Measurements from ENCODE around the gene ZMAT5. TPM values are rescaled to one million over a fixed set of nuclear protein-coding genes. Genes with fewer than 3 reads are reported as not detected.

Gene ZMAT5
- total RNA-seq, 5 donors from 2014 or later (not counting 1 experiment from before 2014, with no cell fraction given) = 11.2 to 23.1 (median 21.1) TPM

DNA sequence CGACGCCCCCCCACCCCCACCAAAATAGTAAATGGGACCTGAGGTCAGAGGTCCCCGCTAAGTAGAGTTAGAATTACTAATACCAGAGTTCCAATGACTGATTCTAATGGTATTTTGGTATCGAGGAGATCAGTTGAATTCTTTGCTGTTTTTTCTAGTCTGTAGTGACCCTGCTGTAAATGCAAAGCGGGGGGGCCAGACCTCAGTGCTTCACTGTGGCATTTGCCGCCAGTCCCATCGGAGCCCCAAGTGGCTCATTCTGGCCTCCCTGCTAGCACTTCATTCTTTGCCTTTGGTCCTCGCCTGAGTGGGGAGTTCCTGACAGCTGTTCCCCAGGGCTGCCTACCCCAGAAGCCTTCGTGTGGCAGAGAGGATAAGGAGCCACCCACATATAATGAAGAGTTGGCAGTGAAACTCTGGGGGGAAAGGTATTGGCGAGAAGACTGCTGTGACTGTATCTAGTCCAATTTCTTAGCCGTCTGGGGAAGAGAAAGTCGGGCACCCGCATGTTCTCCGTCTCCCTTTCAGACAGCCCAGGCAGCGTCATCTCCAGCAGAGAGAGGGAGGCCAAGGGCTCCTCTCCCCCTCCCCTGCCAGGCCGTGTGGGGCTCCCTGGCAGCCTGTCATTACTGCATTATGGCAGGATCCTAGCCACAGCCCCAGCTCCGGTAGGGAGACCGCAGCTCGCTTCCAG, 66.5 kb downstream of the ZMAT5 start:
- Mint-ChIP-seq H3K27me3 (peaks cover 3 to 4% of the 10 kb centered on the region in 2 donors), H3K4me3 (no peak overlapping the region)

DNA sequence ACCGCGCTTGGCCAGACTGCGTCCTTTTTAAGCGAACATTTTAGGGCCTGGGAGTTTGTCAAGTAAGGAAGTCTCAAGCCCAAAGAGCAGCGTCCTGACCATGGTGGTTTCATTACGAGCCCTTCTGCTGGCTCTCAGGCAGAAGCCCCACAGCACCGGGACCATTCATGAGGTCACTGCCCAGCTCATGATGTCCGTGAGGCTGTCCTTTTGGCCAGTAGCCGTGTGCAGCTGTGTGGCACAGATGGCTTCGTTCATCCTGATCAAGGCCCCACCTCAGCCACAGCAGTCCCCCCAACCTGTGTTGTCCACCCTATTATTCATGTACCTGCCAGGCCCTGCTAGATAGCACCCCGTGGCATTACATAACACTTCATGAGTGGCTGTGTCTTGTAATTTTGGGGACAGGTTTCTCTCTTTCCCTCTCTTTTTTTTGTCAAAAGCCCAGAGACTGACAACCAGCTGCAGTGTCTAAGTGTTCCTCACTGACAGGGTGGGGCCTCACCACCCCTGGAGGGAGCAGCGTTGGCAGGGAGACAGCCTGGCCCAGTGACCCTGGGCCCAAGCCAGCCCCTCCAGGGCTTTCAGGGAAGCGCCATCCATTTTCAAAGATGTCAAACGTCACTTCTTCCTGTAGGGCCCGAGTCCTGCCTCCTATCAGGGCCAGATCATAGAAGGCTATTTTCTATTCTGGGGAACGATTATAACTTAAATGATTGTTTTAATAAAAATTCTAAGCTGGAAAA, 68.8 kb downstream of the ZMAT5 start:
- Histone ChIP-seq H3K36me3 (ENCODE audit: control insufficient read depth in 2 of 2, extremely low read depth in 1 of 2, insufficient read depth in 1 of 2, low read length in 1 of 2) (peaks cover 0 to 23% of the 10 kb centered on the region in 2 donors), H3K27me3 (replicated peaks in 1 of 2; ENCODE audit: control insufficient read depth in 2 of 2, extremely low read depth in 1 of 2, insufficient read depth in 2 of 2, low read length in 1 of 2) (peaks cover 0 to 14% of the 10 kb centered on the region in 2 experiments)

More for the DNA sequence above, 66.5 kb downstream of the ZMAT5 start:
- no peaks in the 10 kb centered on the region for H3K9me3 ChIP-seq
- ChIA-PET CTCF (interaction anchor here in 1 of 2 donors (0.6 kb wide), 1 partner anchor 159 kb away, joined by 3 read pairs; no protein-coding TSS in a partner anchor), POLR2A (no interaction called here)
- H3K36me3 ChIP-seq (ENCODE audit: control insufficient read depth in 2 of 2, extremely low read depth in 1 of 2, insufficient read depth in 1 of 2, low read length in 1 of 2) = peaks cover 0 to 5% of the 10 kb centered on the region in 2 donors
- DNase-seq (no peak), ATAC-seq (replicated peaks in 1 of 4) (peak in 1 of 4 experiments; percentile 7)
- no peak overlapping the region for H3K4me3 ChIP-seq (ENCODE audit: control insufficient read depth in 1 of 2, extremely low read depth in 1 of 2, low read length in 1 of 2)
- WGBS (ENCODE audit: insufficient coverage) = 89% methylated on average over 12 of the region's 19 CpGs
- no peak overlapping the region for H3K27ac ChIP-seq (ENCODE audit: low read length)
- H3K4me1 Mint-ChIP-seq = peaks cover 12 to 26% (median 22%) of the 10 kb centered on the region in 3 donors
- H3K9me3 Mint-ChIP-seq = no peaks in the 10 kb centered on the region
- peaks cover 10% of the 10 kb centered on the region for H3K36me3 Mint-ChIP-seq
- peaks cover 0 to 24% of the 10 kb centered on the region in 2 experiments for H3K4me1 ChIP-seq (ENCODE audit: control insufficient read depth in 1 of 2, extremely low read depth in 1 of 2, insufficient read depth in 2 of 2, low read length in 2 of 2)
- H3K27ac Mint-ChIP-seq = peak overlapping the region in 1 of 2 donors; percentile 20
- peaks cover 0 to 25% of the 10 kb centered on the region in 2 experiments for H3K27me3 ChIP-seq (replicated peaks in 1 of 2; ENCODE audit: control insufficient read depth in 2 of 2, extremely low read depth in 1 of 2, insufficient read depth in 2 of 2, low read length in 1 of 2)

DNA sequence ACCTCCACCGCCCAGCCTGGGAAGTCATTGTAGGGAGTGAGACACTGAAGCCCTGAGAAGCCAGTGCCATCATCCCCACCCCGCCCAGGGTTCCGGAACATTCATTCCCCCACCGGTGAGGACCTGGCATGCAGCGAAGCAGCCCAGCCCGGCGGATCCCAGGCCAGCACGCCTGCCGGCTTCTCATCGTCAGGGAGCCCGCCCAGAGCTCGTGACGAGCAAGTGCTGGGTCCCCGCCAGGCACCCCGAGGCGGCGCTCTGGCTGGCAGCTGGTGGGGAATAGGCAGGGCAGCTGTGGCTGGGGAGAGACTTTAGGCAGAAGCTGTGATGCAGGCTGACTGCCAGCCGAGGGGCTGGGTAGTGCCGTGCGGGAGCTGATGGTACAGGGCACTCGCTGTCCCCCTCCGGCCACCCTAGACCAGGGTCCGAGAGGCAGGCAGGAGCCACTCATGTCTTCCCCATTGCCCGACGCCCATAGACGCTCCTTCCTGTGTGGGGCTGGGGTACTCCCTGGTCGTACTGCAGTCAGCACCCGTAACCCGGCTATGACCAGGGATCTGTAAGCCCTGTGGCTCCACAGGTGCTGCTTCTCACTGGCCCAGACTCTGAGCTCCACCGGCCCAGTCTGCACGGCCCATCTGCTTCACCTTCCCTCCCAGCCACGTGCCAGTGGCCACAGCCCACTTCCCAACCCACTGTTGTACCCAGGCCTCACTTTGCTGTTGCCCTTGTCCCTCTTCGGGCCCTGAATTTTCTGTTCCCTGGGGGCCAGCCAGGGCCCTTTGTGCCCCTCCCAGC, 71.5 kb downstream of the ZMAT5 start:
- Histone ChIP-seq H3K4me1 (ENCODE audit: control insufficient read depth in 1 of 2, extremely low read depth in 1 of 2, insufficient read depth in 2 of 2, low read length in 2 of 2) (peaks cover 0 to 14% of the 10 kb centered on the region in 2 experiments), H3K4me3 (ENCODE audit: control insufficient read depth in 1 of 2, extremely low read depth in 1 of 2, low read length in 1 of 2) (no peak overlapping the region), H3K27me3 (replicated peaks in 1 of 2; ENCODE audit: control insufficient read depth in 2 of 2, extremely low read depth in 1 of 2, insufficient read depth in 2 of 2, low read length in 1 of 2) (no peaks in the 10 kb centered on the region), H3K36me3 (ENCODE audit: control insufficient read depth in 2 of 2, extremely low read depth in 1 of 2, insufficient read depth in 1 of 2, low read length in 1 of 2) (peaks cover 5 to 30% of the 10 kb centered on the region in 2 donors), H3K27ac (ENCODE audit: low read length) (no peak overlapping the region), H3K9me3 (no peaks in the 10 kb centered on the region)
- Mint-ChIP-seq H3K27ac (no peak overlapping the region), H3K4me3 (no peak overlapping the region), H3K4me1 (peaks cover 1 to 22% (median 2%) of the 10 kb centered on the region in 3 donors), H3K27me3 (no peaks in the 10 kb centered on the region), H3K9me3 (no peaks in the 10 kb centered on the region), H3K36me3 (peaks cover 24% of the 10 kb centered on the region)
- CTCF ChIA-PET = no interaction called here
- DNase-seq (no peak), ATAC-seq (replicated peaks in 1 of 4) (no peak)
- POLR2A ChIA-PET = no interaction called here
- 96% methylated on average over 32 of the region's 33 CpGs for WGBS (ENCODE audit: insufficient coverage)

More for the DNA sequence above, 68.8 kb downstream of the ZMAT5 start:
- POLR2A ChIA-PET = no interaction called here
- H3K36me3 Mint-ChIP-seq = peaks cover 21% of the 10 kb centered on the region
- Histone ChIP-seq H3K9me3 (no peaks in the 10 kb centered on the region), H3K4me3 (ENCODE audit: control insufficient read depth in 1 of 2, extremely low read depth in 1 of 2, low read length in 1 of 2) (no peak overlapping the region), H3K4me1 (ENCODE audit: control insufficient read depth in 1 of 2, extremely low read depth in 1 of 2, insufficient read depth in 2 of 2, low read length in 2 of 2) (peaks cover 0 to 23% of the 10 kb centered on the region in 2 experiments), H3K27ac (ENCODE audit: low read length) (no peak overlapping the region)
- H3K27me3 Mint-ChIP-seq = peaks cover under 1 to 3% of the 10 kb centered on the region in 2 donors
- no peaks in the 10 kb centered on the region for H3K9me3 Mint-ChIP-seq
- H3K27ac Mint-ChIP-seq = peak overlapping the region in 1 of 2 donors; percentile 19
- ATAC-seq (replicated peaks in 1 of 4) = no peak
- H3K4me3 Mint-ChIP-seq = no peak overlapping the region
- DNase-seq = no peak
- 97% methylated on average over 12 of the region's 16 CpGs for WGBS (ENCODE audit: insufficient coverage)
- CTCF ChIA-PET = no interaction called here
- peaks cover 12 to 26% (median 20%) of the 10 kb centered on the region in 3 donors for H3K4me1 Mint-ChIP-seq

DNA sequence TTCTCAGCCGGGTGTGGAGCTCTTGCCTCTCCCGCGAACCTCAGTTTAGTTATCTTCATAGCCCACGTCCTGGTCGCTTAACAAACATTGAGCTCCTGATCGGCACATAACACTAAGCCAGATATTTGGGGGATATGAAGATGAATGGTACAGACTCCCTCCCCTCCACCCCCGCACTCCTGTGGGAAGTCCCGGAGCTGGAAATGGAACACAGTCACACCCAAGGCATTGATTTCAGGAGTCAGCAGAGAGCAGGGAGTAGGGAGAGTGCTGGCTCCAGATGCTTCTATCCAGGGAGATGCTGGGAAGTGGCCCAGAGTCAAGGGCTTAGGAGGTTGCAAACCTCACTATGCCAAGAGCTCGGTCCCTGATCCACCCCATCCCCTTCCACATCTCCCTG, 73.1 kb downstream of the ZMAT5 start:
- no peak for ATAC-seq (replicated peaks in 1 of 4)
- H3K4me3 Mint-ChIP-seq = no peak overlapping the region
- Histone ChIP-seq H3K36me3 (ENCODE audit: control insufficient read depth in 2 of 2, extremely low read depth in 1 of 2, insufficient read depth in 1 of 2, low read length in 1 of 2) (peaks cover 5 to 30% of the 10 kb centered on the region in 2 donors), H3K9me3 (no peaks in the 10 kb centered on the region), H3K27me3 (replicated peaks in 1 of 2; ENCODE audit: control insufficient read depth in 2 of 2, extremely low read depth in 1 of 2, insufficient read depth in 2 of 2, low read length in 1 of 2) (no peaks in the 10 kb centered on the region), H3K27ac (ENCODE audit: low read length) (no peak overlapping the region), H3K4me3 (ENCODE audit: control insufficient read depth in 1 of 2, extremely low read depth in 1 of 2, low read length in 1 of 2) (no peak overlapping the region), H3K4me1 (ENCODE audit: control insufficient read depth in 1 of 2, extremely low read depth in 1 of 2, insufficient read depth in 2 of 2, low read length in 2 of 2) (peaks cover 0 to 12% of the 10 kb centered on the region in 2 experiments)
- no peak overlapping the region for H3K27ac Mint-ChIP-seq
- peaks cover 3 to 26% (median 11%) of the 10 kb centered on the region in 3 donors for H3K4me1 Mint-ChIP-seq
- DNase-seq = no peak
- CTCF ChIA-PET = no interaction called here
- POLR2A ChIA-PET = no interaction called here
- no peaks in the 10 kb centered on the region for H3K27me3 Mint-ChIP-seq
- 89% methylated on average over 2 of the region's 9 CpGs for WGBS (ENCODE audit: insufficient coverage)
- H3K36me3 Mint-ChIP-seq = peaks cover 24% of the 10 kb centered on the region
- no peaks in the 10 kb centered on the region for H3K9me3 Mint-ChIP-seq

DNA sequence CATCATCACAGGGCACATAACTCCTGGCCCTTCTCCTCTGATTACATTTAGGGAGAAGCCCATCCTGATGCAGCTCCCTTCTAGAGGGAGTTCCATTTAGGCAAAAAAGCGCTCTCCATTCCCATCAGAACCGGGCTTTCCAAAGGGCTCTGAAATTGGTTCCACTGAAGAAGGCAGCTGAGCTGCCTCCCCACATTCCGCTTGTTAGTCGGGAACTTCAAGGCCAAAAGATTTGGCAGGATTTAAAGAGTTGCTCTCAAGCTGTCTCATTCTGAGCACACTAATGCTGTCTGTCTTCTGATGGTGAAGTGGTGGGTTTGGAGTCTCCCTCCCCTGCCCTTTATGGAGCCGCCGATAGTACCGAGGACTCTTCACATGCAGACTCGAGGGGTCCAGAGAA, 73.6 kb downstream of the ZMAT5 start:
- no peak overlapping the region for H3K4me3 Mint-ChIP-seq
- DNase-seq (no peak), ATAC-seq (replicated peaks in 1 of 4) (no peak)
- Histone ChIP-seq H3K4me1 (ENCODE audit: control insufficient read depth in 1 of 2, extremely low read depth in 1 of 2, insufficient read depth in 2 of 2, low read length in 2 of 2) (peaks cover 0 to 12% of the 10 kb centered on the region in 2 experiments), H3K9me3 (no peaks in the 10 kb centered on the region), H3K4me3 (ENCODE audit: control insufficient read depth in 1 of 2, extremely low read depth in 1 of 2, low read length in 1 of 2) (no peak overlapping the region), H3K27me3 (replicated peaks in 1 of 2; ENCODE audit: control insufficient read depth in 2 of 2, extremely low read depth in 1 of 2, insufficient read depth in 2 of 2, low read length in 1 of 2) (no peaks in the 10 kb centered on the region), H3K27ac (ENCODE audit: low read length) (no peak overlapping the region), H3K36me3 (ENCODE audit: control insufficient read depth in 2 of 2, extremely low read depth in 1 of 2, insufficient read depth in 1 of 2, low read length in 1 of 2) (peaks cover 8 to 33% of the 10 kb centered on the region in 2 donors)
- H3K36me3 Mint-ChIP-seq = peaks cover 24% of the 10 kb centered on the region
- ChIA-PET POLR2A (no interaction called here), CTCF (no interaction called here)
- no peaks in the 10 kb centered on the region for H3K9me3 Mint-ChIP-seq
- H3K27me3 Mint-ChIP-seq = no peaks in the 10 kb centered on the region
- H3K4me1 Mint-ChIP-seq = peaks cover 3 to 26% (median 11%) of the 10 kb centered on the region in 3 donors
- peak overlapping the region in 1 of 2 donors; percentile 12 for H3K27ac Mint-ChIP-seq
- no CpG with 5 or more reads among the region's 8 CpGs for WGBS (ENCODE audit: insufficient coverage)

DNA sequence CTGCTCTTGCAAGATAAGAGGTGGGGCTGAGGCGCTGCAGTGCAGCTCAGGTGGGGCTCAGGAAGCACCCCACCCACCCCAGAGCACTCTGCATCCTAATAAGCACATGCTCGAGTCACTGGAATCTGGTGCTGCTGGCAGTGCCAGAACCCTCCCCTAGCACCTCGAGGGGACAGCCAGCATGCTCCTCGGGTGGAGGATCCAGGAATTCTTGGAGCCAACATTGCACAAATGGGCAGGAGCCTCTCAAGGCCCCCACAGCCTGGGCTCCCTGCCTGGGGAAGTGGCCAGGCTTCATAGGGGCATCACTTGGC, 74.5 kb downstream of the ZMAT5 start:
- H3K27ac Mint-ChIP-seq = no peak overlapping the region
- H3K27me3 Mint-ChIP-seq = no peaks in the 10 kb centered on the region
- 68% methylated on average over 4 of the region's 4 CpGs for WGBS (ENCODE audit: insufficient coverage)
- CTCF ChIA-PET = no interaction called here
- ATAC-seq (replicated peaks in 1 of 4) (peak in 2 of 4 experiments; percentile 24 to 58), DNase-seq (no peak)
- Histone ChIP-seq H3K27me3 (replicated peaks in 1 of 2; ENCODE audit: control insufficient read depth in 2 of 2, extremely low read depth in 1 of 2, insufficient read depth in 2 of 2, low read length in 1 of 2) (no peaks in the 10 kb centered on the region), H3K27ac (ENCODE audit: low read length) (no peak overlapping the region), H3K9me3 (no peaks in the 10 kb centered on the region), H3K4me3 (ENCODE audit: control insufficient read depth in 1 of 2, extremely low read depth in 1 of 2, low read length in 1 of 2) (no peak overlapping the region), H3K36me3 (ENCODE audit: control insufficient read depth in 2 of 2, extremely low read depth in 1 of 2, insufficient read depth in 1 of 2, low read length in 1 of 2) (peaks cover 9 to 40% of the 10 kb centered on the region in 2 donors), H3K4me1 (ENCODE audit: control insufficient read depth in 1 of 2, extremely low read depth in 1 of 2, insufficient read depth in 2 of 2, low read length in 2 of 2) (peaks cover 0 to 12% of the 10 kb centered on the region in 2 experiments)
- no peaks in the 10 kb centered on the region for H3K9me3 Mint-ChIP-seq
- peaks cover 28% of the 10 kb centered on the region for H3K36me3 Mint-ChIP-seq
- H3K4me3 Mint-ChIP-seq = no peak overlapping the region
- POLR2A ChIA-PET = no interaction called here
- peaks cover 3 to 26% (median 11%) of the 10 kb centered on the region in 3 donors for H3K4me1 Mint-ChIP-seq

Data from T-cell (primary cell).